Suprapubic skin (tissue), 4 donors: Measurements from ENCODE around the gene CCR4. TPM values are rescaled to one million over a fixed set of nuclear protein-coding genes. Genes with fewer than 3 reads are reported as not detected.
"Not testable (repeated sequence)": the region's sequence is repeated elsewhere in the genome, so short reads cannot be mapped to it uniquely, and the experiment has no call there.

Source experiments
- DNase-seq, 2 donors: peaks; one replicate each; pipeline ENCODE4 v3.0.0-alpha.2; 2019; ENCODE audit warnings: low spot score in 2 of 2
- H3K27ac ChIP-seq: fragments of 200-600 bp; sonication (generic); one replicate; pipeline ENCODE4 v1.5.1; 2019
- H3K27me3 ChIP-seq: fragments of 200-600 bp; sonication (generic); one replicate; pipeline ENCODE4 v1.5.1; 2019
- H3K36me3 ChIP-seq: fragments of 200-600 bp; sonication (generic); one replicate; pipeline ENCODE4 v1.5.1; 2019
- H3K4me1 ChIP-seq: fragments of 200-600 bp; sonication (generic); one replicate; pipeline ENCODE4 v1.5.1; 2019
- H3K4me3 ChIP-seq: fragments of 200-600 bp; sonication (generic); one replicate; pipeline ENCODE4 v1.5.1; 2019; ENCODE audit warnings: mild to moderate bottlenecking
- H3K9me3 ChIP-seq: fragments of 200-600 bp; sonication (generic); one replicate; pipeline ENCODE4 v1.5.1; 2019
- CTCF ChIP-seq, 2 donors: fragments of 200-600 bp in 1 of 2; fragments of 450-650 bp in 1 of 2; sonication (generic) in 1 of 2; IDR thresholded peaks; one replicate each; pipeline ENCODE4 v1.5.1; 2016 to 2019; ENCODE audit warnings: antibody characterized with exemption in 2 of 2, mild to moderate bottlenecking in 1 of 2, moderate library complexity in 1 of 2
- EP300 ChIP-seq: sonication (generic); formaldehyde crosslinking; IDR thresholded peaks from one replicate; pipeline ENCODE4 v1.6.1; 2017; ENCODE audit warnings: antibody characterized with exemption
- POLR2A ChIP-seq, 2 donors: fragments of 450-650 bp; IDR thresholded peaks; one replicate each; pipeline ENCODE4 v1.6.1; 2017; ENCODE audit warnings: antibody characterized with exemption in 2 of 2, mild to moderate bottlenecking in 2 of 2, moderate library complexity in 2 of 2
- POLR2AphosphoS5 ChIP-seq, 3 donors: sonication (generic); formaldehyde crosslinking; IDR thresholded peaks; one replicate each; pipeline ENCODE4 v1.6.1; 2017; ENCODE audit warnings: antibody characterized with exemption in 3 of 3
- WGBS: methylation state at CpG from one replicate; pipeline ENCODE4 v1.1.5; 2018; 5-methylcytosine and 5-hydroxymethylcytosine counted together
- total RNA-seq, 4 donors: library from RNA; depleted of rRNA; stranded (reverse); fragments of >200 nt; gene quantifications; one replicate each; pipeline ENCODE4 v1.1.0, GENCODE V29; 2016

Gene CCR4
- total RNA-seq, 4 donors from 2014 or later = 0.29 to 0.42 (median 0.34) TPM; not detected in 1

GRCh38 chr3:32913790-32914446, 37.5 kb upstream of the CCR4 start:
- no peaks in the 10 kb centered on the region for H3K36me3 ChIP-seq
- 34% methylated on average over 7 of the region's 7 CpGs for WGBS
- no peak overlapping the region for H3K4me3 ChIP-seq
- TF ChIP-seq EP300 = no peak
- peak in 1 of 2 donors; percentile 0 for TF ChIP-seq CTCF (IDR thresholded peaks at IDR 0.05)
- TF ChIP-seq POLR2AphosphoS5 (IDR thresholded peaks at IDR 0.05) = peak in 2 of 3 donors; percentile 20 to 86
- no peak for TF ChIP-seq POLR2A (IDR thresholded peaks at IDR 0.05)
- no peaks in the 10 kb centered on the region for H3K9me3 ChIP-seq
- DNase-seq = peak; percentile 84 to 86
- H3K27ac ChIP-seq = peak overlapping the region; percentile 73
- H3K27me3 ChIP-seq = no peaks in the 10 kb centered on the region
- H3K4me1 ChIP-seq = peaks cover 11% of the 10 kb centered on the region

GRCh38 chr3:32919920-32920319, 31.5 kb upstream of the CCR4 start:
- no peak overlapping the region for H3K27ac ChIP-seq
- TF ChIP-seq POLR2AphosphoS5 (IDR thresholded peaks at IDR 0.05) (no peak), CTCF (IDR thresholded peaks at IDR 0.05) (no peak), EP300 (no peak), POLR2A (IDR thresholded peaks at IDR 0.05) (no peak)
- H3K36me3 ChIP-seq = no peaks in the 10 kb centered on the region
- 83% methylated on average over 2 of the region's 2 CpGs for WGBS
- no peaks in the 10 kb centered on the region for H3K9me3 ChIP-seq
- no peaks in the 10 kb centered on the region for H3K4me1 ChIP-seq
- H3K27me3 ChIP-seq = no peaks in the 10 kb centered on the region
- DNase-seq = no peak
- no peak overlapping the region for H3K4me3 ChIP-seq

GRCh38 chr3:32922078-32922477, 29.4 kb upstream of the CCR4 start:
- H3K4me3 ChIP-seq = no peak overlapping the region
- DNase-seq = no peak
- no peak overlapping the region for H3K27ac ChIP-seq
- TF ChIP-seq POLR2AphosphoS5 (IDR thresholded peaks at IDR 0.05) (no peak), POLR2A (IDR thresholded peaks at IDR 0.05) (no peak), EP300 (no peak), CTCF (IDR thresholded peaks at IDR 0.05) (no peak)
- no peaks in the 10 kb centered on the region for H3K9me3 ChIP-seq
- 91% methylated on average over 7 of the region's 7 CpGs for WGBS
- no peaks in the 10 kb centered on the region for H3K36me3 ChIP-seq
- no peaks in the 10 kb centered on the region for H3K27me3 ChIP-seq
- H3K4me1 ChIP-seq = no peaks in the 10 kb centered on the region

GRCh38 chr3:32930161-32930560, 21.3 kb upstream of the CCR4 start:
- no peaks in the 10 kb centered on the region for H3K9me3 ChIP-seq
- no peak overlapping the region for H3K4me3 ChIP-seq
- no peak for TF ChIP-seq POLR2AphosphoS5 (IDR thresholded peaks at IDR 0.05)
- no peak for TF ChIP-seq CTCF (IDR thresholded peaks at IDR 0.05)
- no peak for TF ChIP-seq POLR2A (IDR thresholded peaks at IDR 0.05)
- no peak for TF ChIP-seq EP300
- no peak overlapping the region for H3K27ac ChIP-seq
- WGBS = 94% methylated on average over 3 of the region's 3 CpGs
- H3K36me3 ChIP-seq = no peaks in the 10 kb centered on the region
- H3K4me1 ChIP-seq = no peaks in the 10 kb centered on the region
- no peaks in the 10 kb centered on the region for H3K27me3 ChIP-seq
- DNase-seq = no peak

- not testable (repeated sequence) for H3K27ac ChIP-seq, H3K4me1 ChIP-seq, H3K27me3 ChIP-seq, DNase-seq, H3K4me3 ChIP-seq, H3K9me3 ChIP-seq, H3K36me3 ChIP-seq
- WGBS = 81% methylated on average over 2 of the region's 2 CpGs
Observed at GRCh38 chr3:32931273-32931672, 20.2 kb upstream of the CCR4 start.
